GM19035 (cell line): ENCODE results near the gene SLC7A7.
"Not testable (repeated sequence)": the region's sequence is repeated elsewhere in the genome, so short reads cannot be mapped to it uniquely, and the experiment has no call there.

Experiments
- ATAC-seq: cut with Tn5 transposase; IDR thresholded peaks from one replicate; pipeline ENCODE4 v1.9.1; 2021; ENCODE audit not compliant: unreplicated experiment

The SLC7A7 gene

DNA sequence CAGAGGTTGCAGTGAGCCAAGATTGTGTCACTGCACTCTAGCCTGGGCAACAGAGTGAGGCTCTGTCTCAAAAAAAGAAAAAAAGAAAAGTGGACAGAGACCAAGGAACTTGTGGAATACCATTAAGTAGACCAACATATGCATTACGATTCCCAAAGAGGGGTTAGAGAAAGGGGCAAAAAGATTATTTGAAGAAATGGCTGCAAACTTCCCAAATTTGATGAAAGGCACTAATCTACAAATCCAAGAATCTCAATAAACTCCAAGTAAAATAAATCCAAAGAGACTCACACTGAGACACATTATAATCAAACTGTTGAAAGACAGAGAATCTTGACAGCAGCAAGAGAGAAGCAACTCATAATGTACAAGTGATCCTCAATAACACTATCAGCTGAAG lies 53.5 kb downstream of the SLC7A7 start:
- ATAC-seq: no peak

DNA sequence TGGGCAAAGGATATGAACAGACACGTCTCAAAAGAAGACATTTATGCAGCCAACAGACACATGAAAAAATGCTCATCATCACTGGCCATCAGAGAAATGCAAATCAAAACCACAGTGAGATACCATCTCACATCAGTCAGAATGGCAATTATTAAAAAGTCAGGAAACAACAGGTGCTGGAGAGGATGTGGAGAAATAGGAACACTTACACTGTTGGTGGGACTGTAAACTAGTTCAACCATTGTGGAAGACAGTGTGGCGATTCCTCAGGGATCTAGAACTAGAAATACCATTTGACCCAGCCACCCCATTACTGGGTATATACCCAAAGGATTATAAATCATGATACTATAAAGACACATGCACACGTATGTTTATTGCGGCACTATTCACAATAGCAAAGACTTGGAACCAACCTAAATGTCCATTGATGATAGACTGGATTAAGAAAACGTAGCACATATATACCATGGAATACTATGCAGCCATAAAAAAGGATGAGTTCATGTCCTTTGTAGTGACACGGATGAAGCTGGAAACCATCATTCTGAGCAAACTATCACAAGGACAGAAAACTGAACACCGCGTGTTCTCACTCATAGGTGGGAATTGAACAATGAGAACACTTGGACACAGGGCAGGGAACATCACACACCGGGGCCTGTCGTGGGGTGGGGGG lies 57.1 kb downstream of the SLC7A7 start:
- ATAC-seq: not testable (repeated sequence)

DNA sequence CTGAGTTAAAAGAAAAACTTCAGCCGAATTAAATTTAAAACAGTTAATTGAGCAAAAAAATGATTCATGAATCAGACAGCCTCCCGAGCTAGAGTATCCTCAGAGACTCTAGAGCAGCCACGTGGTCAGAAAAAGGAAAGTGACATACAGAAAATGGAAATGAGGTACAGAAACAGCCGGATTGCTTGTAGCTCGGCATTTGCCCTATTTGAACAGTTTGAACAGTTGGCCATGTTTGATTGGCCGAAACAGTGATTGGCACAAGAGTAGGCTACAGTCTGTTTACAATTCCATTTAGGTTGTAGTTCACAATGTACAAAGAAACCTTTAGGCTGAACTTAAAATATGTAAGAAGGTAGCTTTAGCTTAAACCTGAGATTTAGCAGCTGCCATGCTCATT lies 61.6 kb downstream of the SLC7A7 start:
- no peak for ATAC-seq

DNA sequence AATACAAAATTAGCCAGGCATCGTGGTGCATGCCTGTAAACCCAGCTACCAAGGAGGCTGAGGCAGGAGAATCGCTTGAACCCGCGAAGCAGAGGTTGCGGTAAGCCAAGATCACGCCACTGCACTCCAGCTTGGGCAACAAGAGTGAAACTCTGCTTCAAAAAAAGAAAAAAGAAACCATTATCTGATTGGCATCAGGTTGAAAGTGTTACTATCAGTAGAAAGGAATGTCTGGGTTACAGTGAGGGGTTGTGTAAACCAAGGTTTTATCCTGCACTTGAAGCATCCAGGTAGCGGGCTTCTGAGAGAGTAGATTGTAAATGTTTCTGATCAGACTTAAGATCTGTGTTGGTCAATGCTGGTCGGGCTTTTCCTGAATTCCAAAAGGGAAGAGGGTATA lies 62.8 kb downstream of the SLC7A7 start:
- ATAC-seq: no peak

DNA sequence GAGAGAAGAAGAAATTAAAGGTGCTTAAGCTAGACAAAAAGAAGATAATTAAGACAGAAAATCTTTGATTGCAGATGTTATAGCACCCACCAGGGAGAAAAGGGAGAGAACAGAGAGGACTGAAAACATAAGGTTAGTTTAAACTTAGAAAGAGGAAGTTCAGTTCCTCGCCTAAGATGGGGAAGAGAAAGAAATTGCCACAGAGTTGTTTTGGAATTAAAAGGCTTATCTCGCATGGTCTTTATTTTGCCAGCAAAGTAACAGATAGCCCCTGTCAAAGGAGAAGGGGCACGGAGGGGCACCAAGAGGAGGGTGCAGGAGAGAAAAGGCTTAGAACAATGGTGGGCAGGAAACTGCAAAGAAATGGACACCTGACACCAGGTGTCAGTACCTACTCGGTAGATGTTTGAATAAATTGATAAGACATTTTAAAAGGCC lies 66.6 kb downstream of the SLC7A7 start:
- no peak for ATAC-seq

DNA sequence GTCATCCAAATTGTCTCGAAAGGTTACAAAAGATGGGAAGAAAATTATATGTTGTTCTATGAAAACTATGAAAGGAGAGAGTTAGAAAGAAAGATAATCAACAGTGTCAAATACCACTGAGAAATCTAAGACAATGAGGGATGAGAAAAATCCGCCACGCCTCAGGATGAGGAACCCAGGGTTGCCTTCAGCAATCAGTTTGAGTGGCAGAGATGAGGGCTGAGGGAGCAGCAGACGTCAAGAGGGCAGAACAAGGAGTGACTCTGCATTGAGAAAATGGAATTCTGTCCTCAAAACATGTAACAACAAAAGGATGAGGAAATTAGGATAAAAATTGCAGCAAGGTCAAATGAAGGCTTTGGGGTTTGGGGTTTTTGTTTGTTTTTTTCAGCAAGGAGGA lies 67.0 kb downstream of the SLC7A7 start:
- ATAC-seq: no peak

DNA sequence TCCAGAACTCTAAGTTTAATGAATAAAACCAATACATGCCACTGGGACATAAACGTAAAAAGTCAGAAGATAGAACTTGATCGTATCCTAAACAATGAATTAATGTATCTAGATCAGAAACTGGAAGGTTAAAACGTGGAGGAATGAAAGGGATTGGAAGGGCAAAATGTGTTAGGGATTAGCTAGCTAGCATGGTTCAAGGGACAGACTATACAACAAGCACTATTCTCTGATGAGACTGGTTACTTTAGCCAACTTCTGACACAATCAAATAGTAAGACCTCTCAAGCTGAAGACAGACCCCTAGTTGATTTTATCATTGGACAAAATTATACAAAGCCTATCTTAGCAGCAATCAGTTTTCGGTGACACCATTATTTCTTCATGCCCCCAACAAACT lies 67.5 kb downstream of the SLC7A7 start:
- no peak for ATAC-seq

DNA sequence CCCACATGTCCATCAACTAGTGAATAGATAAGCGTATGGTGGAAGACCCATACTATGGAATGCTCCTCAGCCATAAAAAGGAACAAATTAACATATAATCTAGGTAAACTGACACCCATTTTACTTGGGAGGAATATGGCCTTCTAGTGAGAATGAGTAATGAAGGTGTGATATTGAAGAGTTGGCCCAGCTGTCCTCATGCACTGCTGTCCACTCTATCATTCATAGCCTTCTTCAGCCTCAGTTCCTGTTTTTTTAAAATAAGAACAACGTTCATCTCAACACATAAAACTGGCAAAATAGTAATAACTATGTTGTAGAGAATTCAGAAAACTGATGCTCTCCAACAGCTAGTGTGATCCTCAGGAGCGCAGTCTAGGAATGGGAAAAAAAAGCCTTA lies 75.2 kb downstream of the SLC7A7 start:
- ATAC-seq: no peak

DNA sequence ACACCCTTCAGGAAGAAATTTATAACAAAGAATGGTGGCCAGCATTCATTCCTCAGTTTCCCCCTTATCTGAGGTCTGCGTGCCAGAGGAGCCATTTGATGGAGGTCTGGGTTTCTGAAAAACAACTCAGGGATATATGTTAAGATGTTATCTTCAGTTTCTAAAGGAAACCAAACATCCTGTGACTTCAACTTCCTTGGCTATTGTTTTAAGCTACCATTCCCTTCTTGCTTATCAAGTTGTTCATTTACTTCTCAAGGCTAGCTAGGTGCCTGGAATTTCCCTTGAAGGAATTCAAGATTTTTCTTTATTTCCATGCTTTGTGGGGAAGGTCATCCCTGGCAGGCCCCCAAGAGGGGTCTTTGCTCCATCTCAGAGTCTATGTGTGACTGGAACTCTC lies 75.8 kb downstream of the SLC7A7 start:
- ATAC-seq: no peak

DNA sequence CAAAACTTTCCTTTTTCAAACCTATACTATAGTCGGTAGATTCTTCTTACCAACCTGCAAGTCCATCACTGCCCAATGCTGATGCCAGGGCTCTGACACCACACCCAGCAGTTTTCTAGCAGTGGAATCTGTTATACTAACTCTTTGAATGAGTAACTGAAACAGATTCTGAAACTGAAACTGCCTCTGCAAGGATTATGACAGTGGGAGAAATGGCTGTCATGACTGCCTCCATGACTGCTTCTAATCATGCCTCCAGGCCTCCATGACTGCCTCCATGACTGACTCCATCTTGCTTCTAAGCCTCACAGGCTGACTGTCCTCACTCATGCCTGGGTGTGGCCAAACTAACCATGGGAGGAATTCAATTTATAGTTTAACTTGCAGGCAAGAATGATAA lies 78.2 kb downstream of the SLC7A7 start:
- ATAC-seq: peak; percentile 77

DNA sequence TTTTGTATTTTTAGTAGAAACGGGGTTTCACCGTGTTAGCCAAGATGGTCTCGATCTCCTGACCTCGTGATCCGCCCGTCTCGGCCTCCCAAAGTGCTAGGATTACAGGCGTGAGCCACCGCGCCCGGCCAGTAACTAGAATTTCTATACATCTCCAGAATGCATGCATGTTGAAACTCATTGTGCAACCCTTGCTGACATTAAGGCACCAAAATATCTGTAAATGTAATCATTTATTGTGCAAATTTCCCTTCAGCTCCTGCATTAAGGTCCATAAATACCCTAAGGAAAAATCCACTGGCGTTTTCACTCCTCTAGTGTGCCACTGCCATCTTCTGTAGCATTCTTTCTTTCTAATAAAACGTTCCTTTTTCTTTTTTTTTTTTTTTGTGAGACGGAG lies 78.9 kb downstream of the SLC7A7 start:
- ATAC-seq: not testable (repeated sequence)

DNA sequence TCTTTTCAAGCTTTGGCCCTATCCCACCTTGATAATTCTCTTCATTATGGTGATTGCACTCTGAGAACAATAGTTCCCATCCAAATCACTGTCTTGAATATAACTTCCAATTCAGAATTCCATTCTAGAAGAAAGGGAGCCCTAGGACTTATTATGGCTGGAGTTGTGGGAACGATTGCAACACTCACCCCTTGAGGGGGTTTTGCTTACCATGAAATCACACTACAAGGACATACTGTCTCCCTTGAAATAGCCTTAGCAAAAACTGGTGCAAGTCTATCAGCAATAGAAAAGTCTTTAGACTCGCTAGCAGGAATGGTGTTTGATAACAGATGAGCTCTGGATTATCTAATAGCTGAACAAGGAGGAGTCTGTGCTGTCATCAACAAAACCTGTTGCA lies 80.1 kb downstream of the SLC7A7 start:
- no peak for ATAC-seq

DNA sequence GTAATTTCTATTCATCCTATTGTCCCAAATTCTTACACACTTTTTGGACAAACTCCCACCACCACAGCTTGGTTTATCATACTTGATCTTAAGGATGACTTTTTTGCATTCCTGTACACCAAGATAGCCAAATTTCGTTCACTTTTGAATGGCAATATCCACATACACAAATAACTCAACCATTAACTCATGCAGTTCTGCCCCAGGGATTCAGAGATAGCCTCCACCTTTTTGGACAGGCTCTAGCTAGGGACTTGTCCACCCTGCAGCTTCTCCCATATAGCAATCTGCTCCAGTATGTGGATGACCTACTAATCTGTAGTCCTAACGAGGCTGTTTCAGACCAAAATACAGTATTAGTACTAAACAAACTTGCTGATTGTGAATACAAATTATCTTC lies 81.4 kb downstream of the SLC7A7 start:
- no peak for ATAC-seq

DNA sequence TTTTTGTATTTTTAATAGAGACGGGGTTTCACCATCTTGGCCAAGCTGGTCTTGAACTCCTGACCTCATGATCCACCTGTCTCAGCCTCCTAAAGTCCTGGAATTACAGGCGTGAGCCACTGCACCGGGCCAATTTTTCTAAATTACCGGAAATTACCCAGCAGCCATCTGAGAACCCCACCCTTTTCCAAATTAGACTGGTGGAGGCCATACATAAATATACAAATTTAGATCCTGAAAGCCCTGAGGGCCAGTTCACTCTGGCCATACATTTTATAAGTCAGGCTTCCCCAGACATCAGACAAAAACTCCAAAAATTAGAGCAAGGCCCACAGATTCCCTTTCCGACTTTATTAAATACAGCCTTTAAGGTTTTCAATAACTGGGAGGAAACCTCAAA lies 83.2 kb downstream of the SLC7A7 start:
- ATAC-seq: not testable (repeated sequence)

DNA sequence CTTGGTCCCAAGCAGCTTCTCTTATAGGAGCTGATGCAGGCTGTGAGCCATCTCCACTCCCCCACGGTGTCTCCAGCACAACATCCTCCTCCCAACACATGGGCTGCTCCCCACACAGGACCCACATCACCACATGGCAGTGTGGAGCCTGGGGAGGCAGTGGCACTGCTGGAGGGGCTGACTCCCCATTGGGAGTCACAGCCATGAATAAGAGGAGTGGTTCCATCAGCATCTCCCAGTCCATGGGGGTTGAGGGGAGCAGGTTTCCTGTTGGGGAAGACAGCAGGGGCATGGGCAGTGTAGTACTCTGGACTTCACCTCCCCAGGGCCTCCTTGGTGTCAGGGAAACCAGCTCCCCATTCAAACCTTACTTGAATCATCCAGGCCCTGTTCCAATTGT lies 89.2 kb downstream of the SLC7A7 start:
- no peak for ATAC-seq

DNA sequence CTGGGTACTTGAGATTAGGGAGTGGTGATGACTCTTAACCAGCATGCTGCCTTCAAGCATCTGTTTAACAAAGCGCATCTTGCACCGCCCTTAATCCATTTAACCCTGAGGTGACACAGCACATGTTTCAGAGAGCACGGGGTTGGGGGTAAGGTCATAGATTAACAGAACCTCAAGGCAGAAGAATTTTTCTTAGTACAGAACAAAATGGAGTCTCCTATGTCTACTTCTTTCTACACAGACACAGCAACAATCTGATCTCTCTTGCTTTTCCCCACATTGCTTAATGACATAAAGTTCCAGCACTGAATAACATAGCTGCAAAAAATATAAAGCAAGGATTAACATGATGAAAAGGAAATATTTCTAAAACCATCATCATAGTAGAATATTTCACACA lies 89.9 kb downstream of the SLC7A7 start:
- ATAC-seq: not testable (repeated sequence)

DNA sequence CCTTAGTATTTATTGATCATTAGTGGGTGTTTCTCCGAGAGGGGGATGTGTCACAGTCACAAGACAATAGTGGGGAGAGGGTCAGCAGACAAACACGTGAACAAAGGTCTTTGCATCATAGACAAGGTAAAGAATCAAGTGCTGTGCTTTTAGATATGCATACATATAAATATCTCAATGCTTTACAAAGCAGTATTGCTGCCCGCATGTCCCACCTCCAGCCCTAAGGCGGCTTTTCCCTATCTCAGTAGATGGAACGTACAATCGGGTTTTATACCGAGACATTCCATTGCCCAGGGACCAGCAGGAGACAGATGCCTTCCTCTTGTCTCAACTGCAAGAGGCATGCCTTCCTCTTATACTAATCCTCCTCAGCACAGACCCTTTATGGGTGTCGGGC lies 90.4 kb downstream of the SLC7A7 start:
- ATAC-seq: not testable (repeated sequence)

DNA sequence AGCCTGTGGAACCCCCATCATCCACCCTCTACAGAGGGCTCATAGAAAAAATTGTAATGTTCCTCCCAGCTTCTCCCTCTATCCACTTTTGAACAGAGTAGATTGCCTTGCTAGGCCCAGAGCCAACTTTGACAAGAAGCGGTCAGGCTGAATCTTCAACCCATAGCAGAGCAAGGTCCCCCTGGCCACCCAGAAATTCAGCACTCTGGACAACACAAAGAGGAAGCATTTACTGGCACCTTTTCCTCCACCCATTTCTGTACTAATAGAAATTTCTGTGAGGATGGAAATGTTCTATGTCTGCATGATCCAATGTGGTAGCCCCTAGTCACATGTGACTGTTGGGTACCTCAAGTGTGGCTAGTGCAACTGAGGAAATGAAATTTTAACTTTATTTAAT lies 91.4 kb downstream of the SLC7A7 start:
- ATAC-seq: no peak
